GM20000 (cell line): ENCODE data around the gene GCSH.

Source experiments
- DNase-seq: peaks from one replicate; pipeline ENCODE4 v3.0.0; 2012; ENCODE audit warnings: low spot score
- TF ChIP-seq, protein P1 (sequence below): IDR thresholded peaks from 2 replicates; pipeline ENCODE4 v1.5.1; 2012; ENCODE audit warnings: mild to moderate bottlenecking, control low read depth; ENCODE audit errors: extremely low read depth, missing control alignments

Gene GCSH

DNA sequence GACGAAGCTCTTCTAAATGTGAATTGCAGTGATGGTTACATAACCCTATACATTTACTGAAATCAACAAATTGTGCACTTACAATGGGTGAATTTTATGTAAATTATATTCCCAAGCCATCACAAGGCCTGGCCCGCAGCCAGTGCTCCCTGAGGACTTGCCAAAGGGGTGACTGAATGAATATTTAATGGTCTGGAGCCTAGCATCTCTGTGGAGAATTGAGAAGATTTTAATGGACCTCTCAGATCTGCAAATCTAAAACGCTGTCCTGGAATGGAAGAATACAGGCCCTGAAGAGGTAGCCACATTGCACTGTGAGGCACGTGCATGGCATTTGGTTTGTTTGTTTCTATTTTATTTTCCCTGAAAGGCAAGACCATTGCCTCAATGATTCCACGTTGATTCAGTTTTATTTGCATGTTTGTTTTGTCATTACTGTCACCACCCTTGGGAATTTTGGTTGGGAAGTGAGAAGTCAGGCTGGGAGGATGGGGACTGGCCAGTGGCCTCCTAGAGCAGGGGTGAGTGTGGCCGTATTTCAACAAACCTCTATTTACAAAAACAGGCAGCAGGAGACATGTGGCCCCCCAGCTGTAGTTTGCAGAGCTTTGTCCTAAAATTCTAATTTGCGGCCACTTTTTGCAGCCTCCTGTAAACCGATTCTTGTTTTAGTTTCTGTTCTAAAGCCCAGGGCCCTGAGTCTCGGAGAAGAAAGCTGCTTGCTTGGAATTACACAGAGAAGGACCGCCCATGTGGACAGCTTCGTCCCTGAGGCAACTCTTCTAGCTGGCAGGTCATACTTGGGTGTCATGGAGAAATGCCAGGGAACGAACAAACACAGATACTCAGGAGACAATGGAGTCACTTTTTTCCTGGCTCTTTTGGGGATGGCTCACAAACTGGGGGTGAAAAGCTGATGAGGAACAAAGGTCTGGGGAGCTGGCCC is 40.5 kb upstream of the GCSH start:
- no peak for DNase-seq
- TF ChIP-seq, protein P1, sequence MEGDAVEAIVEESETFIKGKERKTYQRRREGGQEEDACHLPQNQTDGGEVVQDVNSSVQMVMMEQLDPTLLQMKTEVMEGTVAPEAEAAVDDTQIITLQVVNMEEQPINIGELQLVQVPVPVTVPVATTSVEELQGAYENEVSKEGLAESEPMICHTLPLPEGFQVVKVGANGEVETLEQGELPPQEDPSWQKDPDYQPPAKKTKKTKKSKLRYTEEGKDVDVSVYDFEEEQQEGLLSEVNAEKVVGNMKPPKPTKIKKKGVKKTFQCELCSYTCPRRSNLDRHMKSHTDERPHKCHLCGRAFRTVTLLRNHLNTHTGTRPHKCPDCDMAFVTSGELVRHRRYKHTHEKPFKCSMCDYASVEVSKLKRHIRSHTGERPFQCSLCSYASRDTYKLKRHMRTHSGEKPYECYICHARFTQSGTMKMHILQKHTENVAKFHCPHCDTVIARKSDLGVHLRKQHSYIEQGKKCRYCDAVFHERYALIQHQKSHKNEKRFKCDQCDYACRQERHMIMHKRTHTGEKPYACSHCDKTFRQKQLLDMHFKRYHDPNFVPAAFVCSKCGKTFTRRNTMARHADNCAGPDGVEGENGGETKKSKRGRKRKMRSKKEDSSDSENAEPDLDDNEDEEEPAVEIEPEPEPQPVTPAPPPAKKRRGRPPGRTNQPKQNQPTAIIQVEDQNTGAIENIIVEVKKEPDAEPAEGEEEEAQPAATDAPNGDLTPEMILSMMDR = no peak

DNA sequence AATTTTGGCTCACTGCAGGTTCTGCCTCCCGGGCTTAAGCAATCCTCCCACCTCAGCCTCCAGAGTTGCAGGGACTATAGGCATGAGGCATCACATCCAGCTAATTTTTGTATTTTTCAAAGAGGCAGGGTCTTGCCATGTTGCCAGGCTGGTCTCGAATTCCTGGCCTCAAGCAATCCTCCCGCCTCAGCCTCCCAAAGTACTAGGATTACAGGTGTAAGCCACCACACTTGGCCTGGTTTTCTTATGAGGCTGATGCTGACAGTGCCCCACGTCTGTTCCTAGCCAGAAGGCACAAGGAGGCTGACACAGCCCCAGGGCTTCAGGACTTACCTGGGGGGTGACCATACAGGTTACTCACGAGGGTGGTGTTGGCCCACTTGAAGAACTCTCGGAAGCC is 33.9 kb upstream of the GCSH start:
- no peak for DNase-seq

DNA sequence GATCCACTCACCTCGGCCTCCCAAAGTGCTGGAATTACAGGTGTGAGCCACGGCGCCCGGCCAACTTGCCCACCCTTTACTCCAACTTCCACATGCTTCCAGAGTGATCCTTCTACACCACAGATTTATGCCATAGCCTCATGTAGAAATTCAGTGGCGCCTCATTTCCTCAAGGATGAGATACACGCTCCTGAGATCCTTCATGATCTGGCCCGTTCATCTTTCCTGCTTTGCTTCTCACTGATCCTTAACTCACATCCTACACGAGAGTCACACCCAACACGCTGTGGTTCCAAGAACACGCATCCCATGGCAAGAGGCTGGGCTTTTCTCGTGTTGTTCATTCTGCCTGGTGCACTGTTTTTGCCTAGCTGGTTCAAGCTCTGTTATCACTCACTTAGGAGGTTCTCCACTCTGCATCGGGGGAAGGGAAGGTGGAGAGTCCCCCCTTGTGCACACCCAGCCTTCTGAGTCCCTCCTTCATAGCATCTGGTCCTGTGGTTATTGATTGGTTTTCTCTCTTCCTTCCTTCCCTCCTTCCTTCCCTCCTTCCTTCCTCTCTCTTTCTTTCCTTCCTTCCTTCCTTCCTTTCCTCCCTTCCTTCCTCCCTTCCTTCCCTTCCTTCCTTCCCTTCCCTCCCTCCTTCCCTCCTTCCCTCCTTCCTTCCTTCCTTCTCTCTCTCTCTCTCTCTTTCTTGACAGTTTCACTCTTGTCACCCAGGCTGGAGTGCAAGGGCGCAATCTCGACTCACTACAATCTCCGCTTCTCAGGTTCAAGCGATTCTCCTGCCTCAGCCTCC is 32.7 kb upstream of the GCSH start:
- DNase-seq = no peak
- TF ChIP-seq, protein P1 = no peak

More for the DNA sequence above, 33.9 kb upstream of the GCSH start:
- TF ChIP-seq, protein P1 = no peak

DNA sequence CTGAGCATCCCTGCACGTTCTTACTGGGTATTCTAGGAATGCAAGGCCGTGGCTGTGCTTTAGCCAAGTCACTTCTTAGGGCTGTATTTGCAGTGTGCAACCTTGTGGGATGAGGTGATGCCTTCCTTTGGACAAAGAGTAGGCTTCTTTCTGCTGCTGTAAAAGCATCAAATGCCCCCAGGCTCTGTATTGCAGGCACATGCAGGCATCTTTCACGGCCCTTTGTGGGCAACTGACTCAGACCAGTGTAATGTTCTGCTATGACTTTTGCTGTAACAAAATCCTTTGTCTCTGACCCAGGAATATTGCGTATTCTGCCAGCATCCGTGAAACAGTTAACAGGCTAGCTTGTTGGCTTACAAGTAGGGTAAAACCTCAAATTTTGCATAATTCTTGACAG is 30.9 kb upstream of the GCSH start:
- no peak for DNase-seq
- TF ChIP-seq, protein P1 = no peak

DNA sequence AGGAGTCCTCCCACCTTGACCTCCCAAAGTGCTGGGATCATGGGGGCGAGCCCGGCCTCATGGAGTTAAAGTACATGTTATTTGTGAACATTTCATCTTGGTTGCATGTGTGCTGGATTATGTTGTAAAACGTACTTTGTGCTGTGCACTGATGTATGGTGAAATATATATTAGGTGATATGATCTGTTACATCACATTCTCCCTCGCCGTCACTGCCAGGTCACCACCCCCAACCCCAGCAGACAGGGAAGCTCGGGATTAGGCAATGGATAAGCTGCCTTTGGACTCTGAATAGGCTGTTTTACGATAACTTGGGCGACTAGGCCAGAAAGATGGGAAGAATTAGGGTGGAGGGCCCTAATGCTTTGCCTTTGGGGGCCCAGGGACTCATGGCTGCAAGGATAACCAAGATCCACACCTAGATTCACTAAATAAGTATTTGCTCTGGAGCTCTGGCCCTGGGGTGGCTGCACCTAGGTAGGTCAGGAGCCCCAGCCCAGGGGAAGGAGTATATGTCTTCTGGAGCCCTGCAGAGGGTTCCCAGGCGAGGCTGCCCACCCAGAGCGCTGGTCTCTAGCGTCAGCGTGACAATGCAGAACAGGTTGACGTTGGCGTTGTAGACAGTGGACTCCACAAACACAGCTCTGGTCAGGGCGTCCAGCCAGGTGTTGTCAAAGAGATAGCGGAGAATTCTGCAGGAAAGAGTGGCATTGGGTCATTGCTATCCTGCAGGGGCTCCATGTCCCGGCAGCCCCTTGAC is 27.1 kb upstream of the GCSH start:
- TF ChIP-seq, protein P1 = no peak
- DNase-seq = no peak

DNA sequence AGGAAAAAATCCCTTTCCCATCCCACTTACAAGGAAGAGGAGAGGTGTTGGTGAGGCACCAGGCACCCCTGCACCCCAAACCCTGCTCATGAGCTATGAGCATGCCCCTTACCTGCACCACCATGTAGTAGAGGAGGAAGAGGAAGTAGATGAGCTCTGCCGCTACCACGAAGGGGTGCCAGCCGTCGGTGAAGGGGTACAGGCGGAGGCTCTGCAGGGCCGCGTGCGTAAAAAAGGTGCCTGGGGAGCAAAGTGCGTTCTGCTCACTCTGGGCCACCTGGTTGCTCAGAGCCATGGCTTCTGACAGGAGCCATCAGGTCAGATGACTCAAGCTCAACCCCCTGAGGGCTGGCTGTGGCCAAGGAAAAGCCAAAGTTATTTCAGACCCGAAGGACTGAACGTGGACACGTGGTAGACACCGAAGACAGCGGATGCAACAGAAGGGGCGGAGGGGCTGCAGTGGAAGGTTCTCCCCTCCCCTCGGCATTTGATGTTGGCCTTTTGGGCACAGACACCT is 25.3 kb upstream of the GCSH start:
- TF ChIP-seq, protein P1 = no peak
- DNase-seq = no peak
